ENCODE measurements around the gene CFAP100. TPM values are rescaled to one million over a fixed set of nuclear protein-coding genes. Genes with fewer than 3 reads are reported as not detected.

The CFAP100 gene
- total and polyA plus RNA-seq, 9 of the 15 experiments (the other 6 are each of a cell fraction or from before 2014, with no cell fraction given) = not detected

GRCh38 chr3:126451511-126451910 lies 56.8 kb downstream of the CFAP100 start (continued):
- no peak for TF ChIP-seq RBM22 (IDR thresholded peaks at IDR 0.05; ENCODE audit: low read depth, low read length, poor library complexity, severe bottlenecking)
- TF ChIP-seq HMG20A (CRISPR knock-in tag; conservative IDR thresholded peaks at IDR 0.05) = no peak
- TF ChIP-seq, protein P1, sequence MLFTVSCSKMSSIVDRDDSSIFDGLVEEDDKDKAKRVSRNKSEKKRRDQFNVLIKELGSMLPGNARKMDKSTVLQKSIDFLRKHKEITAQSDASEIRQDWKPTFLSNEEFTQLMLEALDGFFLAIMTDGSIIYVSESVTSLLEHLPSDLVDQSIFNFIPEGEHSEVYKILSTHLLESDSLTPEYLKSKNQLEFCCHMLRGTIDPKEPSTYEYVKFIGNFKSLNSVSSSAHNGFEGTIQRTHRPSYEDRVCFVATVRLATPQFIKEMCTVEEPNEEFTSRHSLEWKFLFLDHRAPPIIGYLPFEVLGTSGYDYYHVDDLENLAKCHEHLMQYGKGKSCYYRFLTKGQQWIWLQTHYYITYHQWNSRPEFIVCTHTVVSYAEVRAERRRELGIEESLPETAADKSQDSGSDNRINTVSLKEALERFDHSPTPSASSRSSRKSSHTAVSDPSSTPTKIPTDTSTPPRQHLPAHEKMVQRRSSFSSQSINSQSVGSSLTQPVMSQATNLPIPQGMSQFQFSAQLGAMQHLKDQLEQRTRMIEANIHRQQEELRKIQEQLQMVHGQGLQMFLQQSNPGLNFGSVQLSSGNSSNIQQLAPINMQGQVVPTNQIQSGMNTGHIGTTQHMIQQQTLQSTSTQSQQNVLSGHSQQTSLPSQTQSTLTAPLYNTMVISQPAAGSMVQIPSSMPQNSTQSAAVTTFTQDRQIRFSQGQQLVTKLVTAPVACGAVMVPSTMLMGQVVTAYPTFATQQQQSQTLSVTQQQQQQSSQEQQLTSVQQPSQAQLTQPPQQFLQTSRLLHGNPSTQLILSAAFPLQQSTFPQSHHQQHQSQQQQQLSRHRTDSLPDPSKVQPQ (CRISPR knock-in tag; IDR thresholded peaks at IDR 0.05; ENCODE audit: borderline replicate concordance) = no peak
- no peak for TF ChIP-seq CTCF (IDR thresholded peaks at IDR 0.05 in 2 of 3, conservative IDR thresholded peaks at IDR 0.05 in 1 of 3; ENCODE audit: insufficient read depth in 2 of 3, low read depth in 1 of 3, low read length in 3 of 3)
- TF ChIP-seq NFYB (IDR thresholded peaks at IDR 0.05; ENCODE audit: extremely low read depth, insufficient read length) = no peak
- no peak for TF ChIP-seq U2AF1 (optimal IDR thresholded peaks at IDR 0.05; ENCODE audit: low read depth, low read length)
- TF ChIP-seq ZNF696 (CRISPR knock-in tag; conservative IDR thresholded peaks at IDR 0.05) = no peak

Measured in K562 (cell line).